IMR-90 (cell line): ENCODE results near the gene TNS1. TPM values are rescaled to one million over a fixed set of nuclear protein-coding genes. Genes with fewer than 3 reads are reported as not detected.

Source experiments
- ATAC-seq: fragments of 200-7000 bp; cut with Tn5 transposase; 2 replicates; pipeline ENCODE4 v1.9.1; 2020; ENCODE audit warnings: low read depth, mild to moderate bottlenecking, moderate library complexity
- BruUV-seq: library from RNA; stranded (reverse); fragments of 400-500 nt; replicated peaks from 2 replicates; lab custom pipeline; 2021; lab: Mats Ljungman, UMichigan
- CTCF ChIA-PET: fragments of 300-600 bp; formaldehyde crosslinking; extraction: SDS; loops from one replicate; lab custom pipeline; 2021; ENCODE audit warnings: antibody characterized with exemption; lab: Yijun Ruan, JAX
- POLR2A ChIA-PET: fragments of 300-600 bp; sonication (Branson Sonifier 250); formaldehyde crosslinking; loops from one replicate; lab custom pipeline; 2022; ENCODE audit warnings: antibody characterized with exemption; ENCODE audit not compliant: unreplicated experiment; lab: Charles Lee
- DNase-seq: peaks from one replicate; pipeline ENCODE4 v3.0.0; 2013
- H2AFZ ChIP-seq: replicated peaks from 2 replicates; pipeline ENCODE3; 2013; ENCODE audit warnings: low read length, mild to moderate bottlenecking; ENCODE audit not compliant: poor library complexity
- H2AK5ac ChIP-seq: 2 replicates; pipeline ENCODE4 v1.6.1; 2013; ENCODE audit warnings: low read depth, low read length, inconsistent platforms
- H2AK9ac ChIP-seq: replicated peaks from 2 replicates; pipeline ENCODE3; 2013; ENCODE audit warnings: mild to moderate bottlenecking, low read depth, low read length, moderate library complexity; ENCODE audit not compliant: poor library complexity
- H2BK120ac ChIP-seq: 2 replicates; pipeline ENCODE4 v1.6.1; 2013; ENCODE audit warnings: low read depth, low read length, inconsistent platforms
- H2BK15ac ChIP-seq: 3 replicates; pipeline ENCODE4 v1.6.1; 2013; ENCODE audit warnings: low read depth, low read length, inconsistent platforms
- H2BK20ac ChIP-seq: 2 replicates; pipeline ENCODE4 v1.6.1; 2013; ENCODE audit warnings: low read depth, mild to moderate bottlenecking, inconsistent platforms, low read length, moderate library complexity
- H2BK5ac ChIP-seq: 2 replicates; pipeline ENCODE4 v1.6.1; 2013; ENCODE audit warnings: mild to moderate bottlenecking, low read depth, low read length, inconsistent platforms; ENCODE audit not compliant: poor library complexity, severe bottlenecking
- H3K14ac ChIP-seq: replicated peaks from 2 replicates; pipeline ENCODE4 v1.6.1; 2013; ENCODE audit warnings: low read depth, low read length, inconsistent platforms
- H3K18ac ChIP-seq: 2 replicates; pipeline ENCODE4 v1.6.1; 2013; ENCODE audit warnings: low read depth, low read length, control low read depth
- H3K23ac ChIP-seq: 2 replicates; pipeline ENCODE4 v1.6.1; 2013; ENCODE audit warnings: low read depth, low read length, inconsistent platforms
- H3K27ac ChIP-seq: 2 replicates; pipeline ENCODE4 v1.5.1; 2013; ENCODE audit warnings: mild to moderate bottlenecking, control low read depth, low read length; ENCODE audit not compliant: insufficient read depth
- H3K27me3 ChIP-seq: 2 replicates; pipeline ENCODE4 v1.6.1; 2013; ENCODE audit warnings: low read length; ENCODE audit not compliant: control insufficient read depth, insufficient read depth
- H3K36me3 ChIP-seq: 2 replicates; pipeline ENCODE4 v1.6.1; 2013; ENCODE audit warnings: low read length, mixed read lengths; ENCODE audit not compliant: control insufficient read depth, insufficient read depth
- H3K4ac ChIP-seq: 2 replicates; pipeline ENCODE4 v1.6.1; 2013; ENCODE audit warnings: low read depth, low read length, inconsistent platforms
- H3K4me1 ChIP-seq: 2 replicates; pipeline ENCODE4 v1.6.1; 2013; ENCODE audit warnings: low read length, mixed read lengths; ENCODE audit not compliant: control insufficient read depth, insufficient read depth
- H3K4me2 ChIP-seq: 2 replicates; pipeline ENCODE4 v1.6.1; 2013; ENCODE audit warnings: low read depth, mild to moderate bottlenecking, control low read depth, low read length, moderate library complexity
- H3K4me3 ChIP-seq: 2 replicates; pipeline ENCODE4 v1.5.1; 2013; ENCODE audit warnings: low read depth, mild to moderate bottlenecking, control low read depth, low read length, moderate library complexity; ENCODE audit not compliant: insufficient read depth
- H3K56ac ChIP-seq: 2 replicates; pipeline ENCODE4 v1.6.1; 2013; ENCODE audit warnings: low read length, inconsistent platforms; ENCODE audit not compliant: insufficient read depth; ENCODE audit errors: extremely low read depth
- H3K79me1 ChIP-seq, 2 experiments: 2 replicates each; pipeline ENCODE4 v1.6.1; 2013; ENCODE audit warnings: low read length in 2 of 2, inconsistent platforms in 1 of 2, low read depth in 1 of 2
- H3K9ac ChIP-seq: 2 replicates; pipeline ENCODE4 v1.6.1; 2013; ENCODE audit warnings: low read depth, low read length, control low read depth
- H3K9me1 ChIP-seq: 2 replicates; pipeline ENCODE4 v1.6.1; 2013; ENCODE audit warnings: low read length, inconsistent platforms; ENCODE audit not compliant: insufficient read depth
- H3K9me3 ChIP-seq: 2 replicates; pipeline ENCODE4 v1.6.1; 2013; ENCODE audit warnings: low read length; ENCODE audit not compliant: control insufficient read depth, insufficient read depth
- H4K20me1 ChIP-seq: 2 replicates; pipeline ENCODE4 v1.6.1; 2013; ENCODE audit warnings: low read length, inconsistent platforms; ENCODE audit not compliant: insufficient read depth
- H4K5ac ChIP-seq: 2 replicates; pipeline ENCODE4 v1.6.1; 2013; ENCODE audit warnings: mild to moderate bottlenecking, low read depth, low read length, control low read depth
- H4K8ac ChIP-seq, 2 experiments: 2 replicates each; pipeline ENCODE4 v1.6.1; 2013; ENCODE audit warnings: low read depth in 2 of 2, low read length in 2 of 2, control low read depth in 1 of 2, inconsistent platforms in 1 of 2
- H4K91ac ChIP-seq: 2 replicates; pipeline ENCODE4 v1.6.1; 2013; ENCODE audit warnings: low read depth, low read length, inconsistent platforms; ENCODE audit not compliant: insufficient read depth
- BHLHE40 ChIP-seq: fragments of 150-350 bp; IDR thresholded peaks from 2 replicates; pipeline ENCODE4 v1.6.1; 2016; ENCODE audit warnings: mild to moderate bottlenecking, low read depth, low read length
- CEBPB ChIP-seq: IDR thresholded peaks from 2 replicates; pipeline ENCODE4 v1.6.1; 2012; ENCODE audit warnings: low read depth, low read length, improper control_type of control experiment
- CHD1 ChIP-seq: IDR thresholded peaks from 2 replicates; pipeline ENCODE4 v1.6.1; 2012; ENCODE audit warnings: low read depth, low read length, improper control_type of control experiment
- ELK1 ChIP-seq: fragments of 150-350 bp; IDR thresholded peaks from 2 replicates; pipeline ENCODE4 v1.6.1; 2016; ENCODE audit warnings: low read depth, mild to moderate bottlenecking, low read length, moderate library complexity, borderline replicate concordance
- FOS ChIP-seq: fragments of 150-350 bp; IDR thresholded peaks from 2 replicates; pipeline ENCODE4 v1.6.1; 2016; ENCODE audit warnings: low read depth, low read length
- MAFK ChIP-seq: IDR thresholded peaks from 2 replicates; pipeline ENCODE4 v1.6.1; 2012; ENCODE audit warnings: low read depth, low read length, improper control_type of control experiment
- MAZ ChIP-seq: IDR thresholded peaks from 2 replicates; pipeline ENCODE4 v1.6.1; 2012; ENCODE audit warnings: low read depth, mild to moderate bottlenecking, low read length, improper control_type of control experiment, moderate library complexity, borderline replicate concordance
- MXI1 ChIP-seq: IDR thresholded peaks from 2 replicates; pipeline ENCODE4 v1.6.1; 2012; ENCODE audit warnings: low read depth, mild to moderate bottlenecking, low read length, moderate library complexity, borderline replicate concordance
- NFE2L2 ChIP-seq: fragments of 150-350 bp; IDR thresholded peaks from 2 replicates; pipeline ENCODE4 v1.6.1; 2016; ENCODE audit warnings: low read depth, mild to moderate bottlenecking, low read length
- POLR2A ChIP-seq: IDR thresholded peaks from 2 replicates; pipeline ENCODE4 v1.6.1; 2012; ENCODE audit warnings: mild to moderate bottlenecking, low read depth, low read length
- RAD21 ChIP-seq: IDR thresholded peaks from 2 replicates; pipeline ENCODE4 v1.6.1; 2012; ENCODE audit warnings: low read length, improper control_type of control experiment
- RCOR1 ChIP-seq: IDR thresholded peaks from 2 replicates; pipeline ENCODE4 v1.6.1; 2012; ENCODE audit warnings: mild to moderate bottlenecking, low read length, improper control_type of control experiment; ENCODE audit not compliant: insufficient replicate concordance
- RFX5 ChIP-seq: IDR thresholded peaks from 2 replicates; pipeline ENCODE4 v1.8.0; 2012; ENCODE audit warnings: low read depth, mild to moderate bottlenecking, low read length, moderate library complexity
- SMC3 ChIP-seq: fragments of 150-350 bp; IDR thresholded peaks from 2 replicates; pipeline ENCODE4 v1.6.1; 2016; ENCODE audit warnings: low read depth, mild to moderate bottlenecking, antibody characterized with exemption, low read length, moderate library complexity
- WGBS, 2 experiments: methylation state at CpG; one replicate each; pipeline versions ENCODE4 v1.1.5 to v1.1.7; 2013; ENCODE audit warnings: missing lambda C conversion rate in 2 of 2; ENCODE audit not compliant: insufficient read length in 1 of 2; ENCODE audit errors: extremely low coverage in 2 of 2; 5-methylcytosine and 5-hydroxymethylcytosine counted together
- dilution Hi-C: fragments of 300-500 bp; cut with HindIII; formaldehyde crosslinking; loops from one replicate; pipeline ENCODE4 v1.14.3; 2018; ENCODE audit warnings: low sequenced_read_pairs; ENCODE audit not compliant: unreplicated experiment
- in situ Hi-C: fragments of 300-500 bp; cut with MboI; formaldehyde crosslinking; loops from 3 replicates; pipeline ENCODE4 v1.14.3; 2019; ENCODE audit warnings: low sequenced_read_pairs, inconsistent platforms, mixed read lengths
- intact Hi-C: fragments of 100-400 bp; cut with micrococcal nuclease; formaldehyde crosslinking; loops from 2 replicates; pipeline ENCODE4 v1.10.0; 2022
- polyA plus RNA-seq, 3 experiments: library from polyadenylated mRNA; depleted of rRNA; stranded (reverse); fragments of >200 nt; gene quantifications; 2 replicates each; pipeline ENCODE4 v1.2.3, GENCODE V29; 2012; ENCODE audit warnings: low replicate concordance in 1 of 3
- total RNA-seq: library from RNA; depleted of rRNA; stranded (reverse); fragments of >200 nt; gene quantifications from 2 replicates; pipeline ENCODE4 v1.2.3, GENCODE V29; 2012
- TF ChIP-seq, protein P1 (sequence below): conservative IDR thresholded peaks from 2 replicates; pipeline ENCODE4 v1.5.1; 2012; ENCODE audit warnings: mild to moderate bottlenecking, low read depth, low read length, improper control_type of control experiment

Gene TNS1
- total and polyA plus RNA-seq, 2 of the 4 experiments (the other 2 are of a cell fraction), result 41.1 to 45.2 TPM

DNA sequence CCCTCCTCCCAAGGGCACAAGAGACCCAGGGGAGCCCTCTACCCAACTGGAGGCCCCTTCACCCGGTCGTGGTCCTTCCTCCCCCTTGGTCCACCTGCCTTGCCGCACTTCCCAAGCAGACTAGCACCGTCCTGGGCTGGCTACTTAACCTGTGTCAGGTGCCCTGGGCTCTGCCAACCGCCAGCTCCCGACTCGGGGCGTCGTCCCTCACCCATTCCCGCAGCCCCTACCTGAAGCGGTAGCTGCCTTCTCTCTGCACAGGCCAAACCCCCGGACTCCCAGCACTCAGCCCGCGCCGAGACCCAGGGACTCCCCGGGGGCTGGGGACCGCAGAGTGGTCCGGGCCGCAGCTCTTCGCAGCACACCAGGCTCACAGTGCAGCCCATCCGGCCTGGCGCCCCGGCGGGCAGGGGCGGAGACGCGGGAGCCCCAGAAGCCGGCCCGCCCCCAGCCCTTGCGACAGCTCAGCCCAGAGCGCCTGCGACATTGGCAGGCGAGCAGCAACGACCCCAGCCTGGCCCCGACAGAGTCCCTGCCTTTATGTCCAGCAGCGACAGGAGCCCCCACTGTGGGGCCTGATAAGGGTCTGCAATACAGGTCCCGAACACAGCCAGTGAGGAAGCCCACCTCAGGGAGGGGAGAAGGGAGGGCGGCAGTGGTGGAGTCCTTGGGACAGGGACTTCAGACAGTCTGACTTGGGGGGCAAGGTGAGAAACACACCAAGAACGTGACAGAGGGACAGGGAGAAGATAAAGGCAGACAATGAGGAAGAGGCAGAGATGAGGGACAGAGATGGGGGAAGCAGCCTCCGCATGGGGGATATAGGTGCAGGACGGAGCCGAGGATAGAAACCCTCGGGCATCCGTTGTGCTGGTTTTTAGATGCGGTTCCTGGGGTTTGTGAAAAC, 31.0 kb upstream of the TNS1 start:
- Histone ChIP-seq H3K4me2 (no peak overlapping the region), H3K18ac (no peak overlapping the region), H3K4me3 (no peak overlapping the region), H2BK120ac (no peak overlapping the region), H3K9me1 (peaks cover 8% of the 10 kb centered on the region), H2BK5ac (no peak overlapping the region), H3K4me1 (peaks cover 6% of the 10 kb centered on the region; the same call in 1 of the 2 replicates), H2AK9ac (no peak overlapping the region), H3K14ac (no peak overlapping the region), H3K9ac (no peak overlapping the region), H2AK5ac (no peak overlapping the region), H3K9me3 (no peaks in the 10 kb centered on the region), H3K27ac (no peak overlapping the region), H2AFZ (no peak overlapping the region), H4K8ac (no peak overlapping the region), H3K23ac (no peak overlapping the region), H3K56ac (no peak overlapping the region), H3K4ac (no peak overlapping the region), H4K91ac (no peak overlapping the region), H3K27me3 (peaks cover 40% of the 10 kb centered on the region), H4K20me1 (no peaks in the 10 kb centered on the region; the same call in 1 of the 2 replicates), H3K36me3 (no peaks in the 10 kb centered on the region), H2BK15ac (no peak overlapping the region), H3K79me1 (no peaks in the 10 kb centered on the region), H4K5ac (no peak overlapping the region), H2BK20ac (no peak overlapping the region)
- ATAC-seq, result no peak
- 49% methylated on average over 23 of the region's 45 CpGs; no CpG with 5 or more reads in 1 of the 2 experiments for WGBS, 2 experiments
- ChIA-PET CTCF (interaction anchor here (1.2 kb wide), 1 partner anchor 244 kb away, joined by 3 read pairs; no protein-coding TSS in a partner anchor), POLR2A (no interaction called here)
- DNase-seq, result no peak
- in situ Hi-C loops, result loop anchor here (10.0 kb wide), 1 partner anchor 239 kb away; no protein-coding TSS in a partner anchor
- dilution Hi-C loops, result no loop called here
- BruUV-seq, result no TSS peak
- intact Hi-C loops, result loop anchor here (1.0 kb wide), 3 partner anchors 45 to 249 kb away; no protein-coding TSS in a partner anchor
- TF ChIP-seq RAD21 (no peak), NFE2L2 (no peak), MAZ (no peak), CHD1 (no peak), MXI1 (no peak), MAFK (no peak), CEBPB (no peak), RCOR1 (no peak), POLR2A (no peak), SMC3 (no peak), BHLHE40 (no peak), RFX5 (no peak), FOS (no peak), ELK1 (no peak)
- TF ChIP-seq, protein P1, sequence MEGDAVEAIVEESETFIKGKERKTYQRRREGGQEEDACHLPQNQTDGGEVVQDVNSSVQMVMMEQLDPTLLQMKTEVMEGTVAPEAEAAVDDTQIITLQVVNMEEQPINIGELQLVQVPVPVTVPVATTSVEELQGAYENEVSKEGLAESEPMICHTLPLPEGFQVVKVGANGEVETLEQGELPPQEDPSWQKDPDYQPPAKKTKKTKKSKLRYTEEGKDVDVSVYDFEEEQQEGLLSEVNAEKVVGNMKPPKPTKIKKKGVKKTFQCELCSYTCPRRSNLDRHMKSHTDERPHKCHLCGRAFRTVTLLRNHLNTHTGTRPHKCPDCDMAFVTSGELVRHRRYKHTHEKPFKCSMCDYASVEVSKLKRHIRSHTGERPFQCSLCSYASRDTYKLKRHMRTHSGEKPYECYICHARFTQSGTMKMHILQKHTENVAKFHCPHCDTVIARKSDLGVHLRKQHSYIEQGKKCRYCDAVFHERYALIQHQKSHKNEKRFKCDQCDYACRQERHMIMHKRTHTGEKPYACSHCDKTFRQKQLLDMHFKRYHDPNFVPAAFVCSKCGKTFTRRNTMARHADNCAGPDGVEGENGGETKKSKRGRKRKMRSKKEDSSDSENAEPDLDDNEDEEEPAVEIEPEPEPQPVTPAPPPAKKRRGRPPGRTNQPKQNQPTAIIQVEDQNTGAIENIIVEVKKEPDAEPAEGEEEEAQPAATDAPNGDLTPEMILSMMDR, result no peak
